K562 (cell line): ENCODE measurements around the gene SIK3. TPM values are rescaled to one million over a fixed set of nuclear protein-coding genes. Genes with fewer than 3 reads are reported as not detected.

Source experiments
- ATAC-seq: fragments of 200-7000 bp; cut with Tn5 transposase; 3 replicates; pipeline ENCODE4 v1.9.1; 2020; ENCODE audit warnings: moderate library complexity
- BruUV-seq: library from RNA; stranded (reverse); fragments of 400-500 nt; replicated peaks from 2 replicates; lab custom pipeline; 2021; lab: Mats Ljungman, UMichigan
- CTCF ChIA-PET: fragments of 300-600 bp; formaldehyde crosslinking; extraction: SDS; loops from one replicate; lab custom pipeline; 2021; ENCODE audit warnings: low intra/inter-chr PET ratio; lab: Yijun Ruan, JAX
- POLR2A ChIA-PET: fragments of 300-600, 350-650 bp; sonication (Branson Sonifier 250); formaldehyde crosslinking; extraction: SDS; loops from one replicate; lab custom pipeline; 2021; ENCODE audit warnings: antibody characterized with exemption, inconsistent platforms; lab: Yijun Ruan, JAX
- DNase-seq, 4 experiments: peaks; one replicate each; pipeline versions ENCODE4 v3.0.0 to v3.0.0-alpha.2; 2011 to 2018; ENCODE audit warnings: low spot score in 3 of 4, mixed read lengths in 3 of 4; ENCODE audit errors: extremely low read depth in 1 of 4
- FAIRE-seq: peaks from 2 replicates; lab custom pipeline; 2011; peaks lifted over from hg19 to GRCh38; lab: Jason Lieb, UNC
- H2AFZ ChIP-seq: 2 replicates; pipeline ENCODE4 v1.6.0; 2011; ENCODE audit warnings: low read depth, low read length, control low read depth, inconsistent platforms
- H3K27ac ChIP-seq: fragments of 200-600 bp; 3 replicates; pipeline ENCODE4 v1.8.0; 2011; ENCODE audit warnings: low read depth, mild to moderate bottlenecking, control low read depth, inconsistent platforms, low read length, moderate library complexity, mixed read lengths; ENCODE audit errors: extremely low read depth
- H3K27me3 ChIP-seq, 2 experiments: fragments of 300-600 bp in 1 of 2; 2 replicates in 1 of 2; 3 replicates in 1 of 2; pipeline versions ENCODE4 v1.6.0 to v1.8.0; 2011; ENCODE audit warnings: inconsistent platforms in 2 of 2, low read length in 2 of 2, mild to moderate bottlenecking in 1 of 2, mixed read lengths in 1 of 2, moderate library complexity in 1 of 2; ENCODE audit not compliant: control insufficient read depth in 2 of 2, insufficient read depth in 2 of 2
- H3K36me3 ChIP-seq: fragments of 300-600 bp; 3 replicates; pipeline ENCODE4 v1.8.0; 2011; ENCODE audit warnings: mild to moderate bottlenecking, low read length, inconsistent platforms; ENCODE audit not compliant: control insufficient read depth, insufficient read depth
- H3K4me1 ChIP-seq, 2 experiments: fragments of 200-600 bp in 1 of 2; replicated peaks in 1 of 2; 2 replicates in 1 of 2; 3 replicates in 1 of 2; pipeline versions ENCODE4 v1.5.1 to v1.8.0; 2011; ENCODE audit warnings: inconsistent platforms in 2 of 2, low read length in 2 of 2, mild to moderate bottlenecking in 1 of 2, mixed read lengths in 1 of 2, moderate library complexity in 1 of 2; ENCODE audit not compliant: control insufficient read depth in 2 of 2, insufficient read depth in 2 of 2
- H3K4me2 ChIP-seq: 2 replicates; pipeline ENCODE4 v1.6.1; 2011; ENCODE audit warnings: low read length, control low read depth, inconsistent platforms, mixed read lengths; ENCODE audit not compliant: insufficient read depth
- H3K4me3 ChIP-seq: fragments of 200-600 bp; sonication (generic), shearing (Covaris generic); 2 replicates; pipeline ENCODE4 v1.5.1; 2016; ENCODE audit warnings: control low read depth, inconsistent platforms
- H3K79me2 ChIP-seq: fragments of 200-600 bp; 3 replicates; pipeline ENCODE4 v1.8.0; 2011; ENCODE audit warnings: low read length, inconsistent platforms; ENCODE audit not compliant: control insufficient read depth, insufficient read depth
- H3K9ac ChIP-seq, 2 experiments: 2 replicates each; pipeline versions ENCODE4 v1.6.0 to v1.6.1; 2011; ENCODE audit warnings: low read depth in 2 of 2, low read length in 2 of 2, control low read depth in 1 of 2, inconsistent platforms in 1 of 2, mild to moderate bottlenecking in 1 of 2, mixed read lengths in 1 of 2; ENCODE audit not compliant: insufficient read depth in 1 of 2
- H3K9me1 ChIP-seq: one replicate; pipeline ENCODE4 v1.6.0; 2011; ENCODE audit warnings: inconsistent platforms, mild to moderate bottlenecking, low read length, moderate library complexity; ENCODE audit not compliant: control insufficient read depth, insufficient read depth
- H3K9me3 ChIP-seq: replicated peaks from 2 replicates; pipeline ENCODE4 v1.5.1; 2011; ENCODE audit warnings: low read depth, low read length, inconsistent platforms; ENCODE audit not compliant: control insufficient read depth, insufficient read depth
- H4K20me1 ChIP-seq: replicated peaks from 2 replicates; pipeline ENCODE4 v1.6.1; 2011; ENCODE audit warnings: low read length, inconsistent platforms, mixed read lengths; ENCODE audit not compliant: control insufficient read depth, insufficient read depth
- ARID1B ChIP-seq: fragments of 450-650 bp; IDR thresholded peaks from 2 replicates; pipeline ENCODE4 v1.6.1; 2016; ENCODE audit warnings: antibody characterized with exemption, mild to moderate bottlenecking, inconsistent platforms
- ARID2 ChIP-seq: fragments of 450-650 bp; IDR thresholded peaks from 2 replicates; pipeline ENCODE4 v1.6.1; 2017; ENCODE audit warnings: antibody characterized with exemption, mild to moderate bottlenecking
- BMI1 ChIP-seq: fragments of 150-350 bp; IDR thresholded peaks from 2 replicates; pipeline ENCODE4 v1.6.1; 2014; ENCODE audit warnings: low read length
- C11orf30 ChIP-seq: fragments of 450-650 bp; IDR thresholded peaks from 2 replicates; pipeline ENCODE4 v1.6.1; 2016; ENCODE audit warnings: low read depth, mild to moderate bottlenecking
- ELK3 ChIP-seq: fragments of 450-650 bp; formaldehyde crosslinking; IDR thresholded peaks from 2 replicates; pipeline ENCODE4 v1.4.0; 2020; ENCODE audit warnings: mild to moderate bottlenecking
- KDM1A ChIP-seq, 2 experiments: fragments of 450-650 bp; IDR thresholded peaks; 2 replicates each; pipeline ENCODE4 v1.6.1; 2016; ENCODE audit warnings: mild to moderate bottlenecking in 2 of 2
- KHSRP ChIP-seq: fragments of 450-650 bp; IDR thresholded peaks from 2 replicates; pipeline ENCODE4 v1.6.1; 2017
- LARP7 ChIP-seq: fragments of 450-650 bp; IDR thresholded peaks from 2 replicates; pipeline ENCODE4 v1.6.1; 2016
- MAFF ChIP-seq: IDR thresholded peaks from 2 replicates; pipeline ENCODE4 v1.6.1; 2012; ENCODE audit warnings: low read length, improper control_type of control experiment
- MAFG ChIP-seq: fragments of 450-650 bp; conservative IDR thresholded peaks from 2 replicates; pipeline ENCODE4 v1.6.1; 2016; ENCODE audit warnings: missing genetic modification characterization, missing compliant biosample characterization
- MBD1 ChIP-seq: fragments of 250-450 bp; sonication (Bioruptor Pico); IDR thresholded peaks from 2 replicates; pipeline ENCODE4 v1.8.0; 2022; ENCODE audit warnings: inconsistent platforms
- NFE2 ChIP-seq: IDR thresholded peaks from 2 replicates; pipeline ENCODE4 v1.6.1; 2014; ENCODE audit warnings: antibody characterized with exemption, low read depth
- POLR2AphosphoS5 ChIP-seq: IDR thresholded peaks from 2 replicates; pipeline ENCODE4 v1.6.1; 2011; ENCODE audit warnings: mild to moderate bottlenecking, low read depth, low read length, moderate library complexity; ENCODE audit not compliant: control insufficient read depth, insufficient read depth
- RAD51 ChIP-seq: fragments of 450-650 bp; IDR thresholded peaks from 2 replicates; pipeline ENCODE4 v1.7.1; 2016; ENCODE audit warnings: low read depth, mild to moderate bottlenecking, borderline replicate concordance
- RBM15 ChIP-seq: fragments of 200-400 bp; formaldehyde crosslinking; IDR thresholded peaks from 2 replicates; pipeline ENCODE4 v1.6.1; 2018; ENCODE audit warnings: mild to moderate bottlenecking, low read length, moderate library complexity; ENCODE audit not compliant: insufficient read depth
- RCOR1 ChIP-seq, 2 experiments: IDR thresholded peaks; 2 replicates each; pipeline ENCODE4 v1.6.1; 2012; ENCODE audit warnings: low read depth in 2 of 2, low read length in 2 of 2, borderline replicate concordance in 1 of 2, improper control_type of control experiment in 1 of 2
- SMARCA4 ChIP-seq: fragments of 450-650 bp; IDR thresholded peaks from 2 replicates; pipeline ENCODE4 v1.6.1; 2016
- TARDBP ChIP-seq: fragments of 450-650 bp; IDR thresholded peaks from 2 replicates; pipeline ENCODE4 v1.6.1; 2016
- XRCC3 ChIP-seq: fragments of 450-650 bp; IDR thresholded peaks from 2 replicates; pipeline ENCODE4 v1.6.1; 2017; ENCODE audit warnings: mild to moderate bottlenecking, moderate library complexity
- ZNF121 ChIP-seq: sonication (generic); formaldehyde crosslinking; conservative IDR thresholded peaks from 2 replicates; pipeline ENCODE4 v1.8.0; 2022; ENCODE audit warnings: missing genetic modification reagents
- ZNF316 ChIP-seq: fragments of 450-650 bp; IDR thresholded peaks from 2 replicates; pipeline ENCODE4 v1.6.1; 2016
- ZNF436 ChIP-seq: fragments of 250-450, 450-650 bp; sonication (Bioruptor Pico); formaldehyde crosslinking; IDR thresholded peaks from 2 replicates; pipeline ENCODE4 v1.7.0; 2020; ENCODE audit warnings: mild to moderate bottlenecking
- WGBS: fragments of 100-300 bp; shearing (Covaris generic); methylation state at CpG from one replicate; pipeline ENCODE4 v1.1.6; 2016; ENCODE audit warnings: low coverage, mixed read lengths; ENCODE audit not compliant: insufficient coverage; ENCODE audit errors: missing lambda C conversion rate; 5-methylcytosine and 5-hydroxymethylcytosine counted together
- in situ Hi-C: fragments of 300-500 bp; cut with MboI; formaldehyde crosslinking; loops from 4 replicates; pipeline ENCODE4 v1.15.0; 2018; ENCODE audit warnings: inconsistent platforms, mixed read lengths
- intact Hi-C: fragments of 100-400 bp; cut with micrococcal nuclease; formaldehyde crosslinking; loops from 2 replicates; pipeline ENCODE4 v1.14.2; 2022
- polyA plus RNA-seq, 8 experiments: library from polyadenylated mRNA; depleted of rRNA in 4 of 8; stranded (reverse) in 5 of 8; unstranded in 3 of 8; fragments of >200 nt; fragmentation: Nextera tagmentation in 2 of 8; fragmentation: Illumina TruSeq in 1 of 8; extraction: Ambion mirVana in 2 of 8; extraction: Trizol in 1 of 8; gene quantifications; 2 replicates each; pipeline versions ENCODE4 v1.2.1 to v1.2.3, GENCODE V29; 2011 to 2014; ENCODE audit warnings: inconsistent platforms in 1 of 8, missing spikeins in 1 of 8
- total RNA-seq, 7 experiments: library from RNA; depleted of rRNA in 6 of 7; stranded (reverse); fragments of >200 nt in 6 of 7; fragmentation: Illumina TruSeq in 2 of 7; extraction: Trizol in 2 of 7; gene quantifications; 2 replicates each; pipeline versions ENCODE4 v1.2.1 to v1.2.3, GENCODE V29; 2011 to 2021; ENCODE audit warnings: low replicate concordance in 1 of 7

The SIK3 gene
- total and polyA plus RNA-seq, 9 of the 15 experiments (the other 6 are each of a cell fraction or from before 2014, with no cell fraction given), result 1.6 to 21.6 (median 8.0) TPM

GRCh38 chr11:116812109-116812508 is 286.1 kb downstream of the SIK3 start (continued):
- TF ChIP-seq RBM15 (no peak), MBD1 (CRISPR knock-in tag) (no peak), SMARCA4 (no peak), XRCC3 (no peak), KHSRP (no peak)

- no peaks in the 10 kb centered on the region for H3K36me3 ChIP-seq
- peak in 1 of 2 experiments; percentile 26; a peak in 1 of 4 replicates for TF ChIP-seq KDM1A (IDR thresholded peaks at IDR 0.05)
- no peak for TF ChIP-seq BMI1
- TF ChIP-seq ZNF121 (CRISPR knock-in tag), result no peak
- peak; percentile 80 for TF ChIP-seq NFE2
- peak in 1 of 2 experiments; percentile 37; a peak in 1 of 4 replicates for TF ChIP-seq RCOR1 (IDR thresholded peaks at IDR 0.05; ENCODE audit: borderline replicate concordance in 1 of 2, low read depth in 2 of 2, low read length in 2 of 2)
- TF ChIP-seq ZNF316, result 0 out of 2 replicates have a peak, but pooled peaks have one; percentile 17
- TF ChIP-seq ARID1B, result no peak
- TF ChIP-seq C11orf30, result peak; percentile 55; the same call in 1 of the 2 replicates
- TF ChIP-seq SMARCA4, result no peak
- TF ChIP-seq ARID2, result no peak
- no peak for TF ChIP-seq ELK3 (CRISPR knock-in tag)
- TF ChIP-seq MAFF, result peak; percentile 45; the same call in 1 of the 2 replicates
- no peak for TF ChIP-seq LARP7
- no peak for TF ChIP-seq ZNF436 (CRISPR knock-in tag)
- TF ChIP-seq TARDBP, result no peak
- no peak for TF ChIP-seq POLR2AphosphoS5
- no peak for TF ChIP-seq RAD51
- peak; percentile 56; the same call in 1 of the 2 replicates for TF ChIP-seq MAFG (tag)
Observed at GRCh38 chr11:116811194-116811593, 287.0 kb downstream of the SIK3 start.

More at GRCh38 chr11:116811194-116811593, 287.0 kb downstream of the SIK3 start:
- in situ Hi-C loops, result no loop called here
- FAIRE-seq, result no peak
- POLR2A ChIA-PET, result no interaction called here
- 5% methylated on average over 3 of the region's 3 CpGs for WGBS
- ATAC-seq, result peak; percentile 45; the same call in 2 of the 3 replicates
- no peak for DNase-seq
- no TSS peak for BruUV-seq
- H3K9ac ChIP-seq, result no peak overlapping the region
- intact Hi-C loops, result no loop called here
- no peaks in the 10 kb centered on the region for H3K79me2 ChIP-seq
- H3K9me1 ChIP-seq, result no peaks in the 10 kb centered on the region
- H3K4me1 ChIP-seq, result peaks cover 0 to 7% of the 10 kb centered on the region in 2 experiments; a peak in 2 of 5 replicates
- H3K27ac ChIP-seq, result no peak overlapping the region
- no peak overlapping the region for H3K4me2 ChIP-seq
- peaks cover 4 to 14% of the 10 kb centered on the region in 2 experiments; a peak in 4 of 5 replicates for H3K27me3 ChIP-seq
- CTCF ChIA-PET, result no interaction called here
- H4K20me1 ChIP-seq, result no peaks in the 10 kb centered on the region; the same call in 1 of the 2 replicates
- H2AFZ ChIP-seq, result no peak overlapping the region
- H3K9me3 ChIP-seq, result no peaks in the 10 kb centered on the region
- no peak overlapping the region for H3K4me3 ChIP-seq
